RWPE1 (cell line): Measurements from ENCODE around the gene HDGFL3.

Experiments used
- CTCF ChIA-PET: fragments of 350-600 bp; sonication (Branson Sonifier 250); formaldehyde crosslinking; extraction: SDS; loops from one replicate; lab custom pipeline; 2021; lab: Yijun Ruan, JAX
- POLR2A ChIA-PET: fragments of 400-600 bp; formaldehyde crosslinking; extraction: SDS; loops from one replicate; lab custom pipeline; 2020; ENCODE audit warnings: antibody characterized with exemption; ENCODE audit not compliant: low non-redundant PET; lab: Yijun Ruan, JAX
- DNase-seq: peaks from one replicate; pipeline ENCODE4 v3.0.0; 2012; ENCODE audit warnings: low spot score
- H3K27ac ChIP-seq: fragments of 450-650 bp; 2 replicates; pipeline ENCODE4 v1.5.1; 2017
- CTCF ChIP-seq: fragments of 450-650 bp; conservative IDR thresholded peaks from 2 replicates; pipeline ENCODE4 v1.5.1; 2017; ENCODE audit warnings: low read depth, mild to moderate bottlenecking

Gene HDGFL3

GRCh38 chr15:83207660-83208366 is at the start of gene HDGFL3:
TSS of gene HDGFL3 (minus strand) at chr15:83207823. CDS start at chr15:83207414, 409 bp downstream.
- DNase-seq = peak; percentile 73
- H3K27ac ChIP-seq = peak within 1 kb of the TSS; percentile 89
- CTCF ChIA-PET = interaction anchor here (0.6 kb wide), 3 partner anchors 8 to 668 kb away, joined by 3 read pairs; partner anchors contain the start of genes RPS17 and SH3GL3
- no peak for TF ChIP-seq CTCF
- POLR2A ChIA-PET = interaction anchor here (0.6 to 1.5 kb wide), 2 partner anchors 31 to 141 kb away, joined by 3 to 6 read pairs; partner anchors contain the start of gene BTBD1

GRCh38 chr15:83250781-83251180 is 43.2 kb upstream of the HDGFL3 start:
- TF ChIP-seq CTCF = no peak
- ChIA-PET POLR2A (no interaction called here), CTCF (interaction anchor here (1.3 to 4.2 kb wide), 2 partner anchors 130 to 186 kb away, joined by 5 to 67 read pairs; no protein-coding TSS in a partner anchor)
- no peak for DNase-seq
- no peak overlapping the region for H3K27ac ChIP-seq

- CTCF ChIA-PET = interaction anchor here (0.6 to 4.2 kb wide), 25 partner anchors 10 to 591 kb away, joined by 3 to 67 read pairs (median 4); partner anchors contain the start of gene SH3GL3
- POLR2A ChIA-PET = interaction anchor here (0.9 kb wide), 1 partner anchor 188 kb away, joined by 4 read pairs; no protein-coding TSS in a partner anchor
These were observed 41.4 kb upstream of the HDGFL3 start for GRCh38 chr15:83249030-83249343.

GRCh38 chr15:83248151-83249029 is 40.8 kb upstream of the HDGFL3 start:
- CTCF ChIA-PET = interaction anchor here (0.6 to 4.2 kb wide), 28 partner anchors 9 to 735 kb away, joined by 3 to 67 read pairs (median 4); partner anchors contain the start of gene SH3GL3
- peak; percentile 97 for TF ChIP-seq CTCF
- POLR2A ChIA-PET = interaction anchor here (0.9 kb wide), 1 partner anchor 188 kb away, joined by 4 read pairs; no protein-coding TSS in a partner anchor
- DNase-seq = peak; percentile 39
- no peak overlapping the region for H3K27ac ChIP-seq

More at GRCh38 chr15:83249030-83249343, 41.4 kb upstream of the HDGFL3 start:
- no peak for DNase-seq
- H3K27ac ChIP-seq = no peak overlapping the region
- TF ChIP-seq CTCF = no peak

- POLR2A ChIA-PET = no interaction called here
- TF ChIP-seq CTCF = no peak
- DNase-seq = no peak
- CTCF ChIA-PET = interaction anchor here (0.6 kb wide), 1 partner anchor 176 kb away, joined by 4 read pairs; no protein-coding TSS in a partner anchor
- no peak overlapping the region for H3K27ac ChIP-seq
These were observed 36.0 kb upstream of the HDGFL3 start for GRCh38 chr15:83243634-83244033.

- ChIA-PET POLR2A (no interaction called here), CTCF (no interaction called here)
- no peak for TF ChIP-seq CTCF
- no peak overlapping the region for H3K27ac ChIP-seq
- DNase-seq = no peak
These were observed 22.6 kb upstream of the HDGFL3 start for GRCh38 chr15:83230242-83230641.
